Thoracic aorta (tissue), 2 donors: ENCODE measurements around the gene CPM. TPM values are rescaled to one million over a fixed set of nuclear protein-coding genes. Genes with fewer than 3 reads are reported as not detected.

Experiments used
- ATAC-seq: fragments of 150-250 bp; one replicate; pipeline ENCODE4 v1.8.0; 2017; ENCODE audit warnings: low read depth; ENCODE audit not compliant: insufficient number of reproducible peaks, low FRiP score
- DNase-seq: peaks from one replicate; pipeline ENCODE4 v3.0.0-alpha.2; 2020; ENCODE audit warnings: low spot score
- H3K27ac ChIP-seq, 2 donors: fragments of 200-600 bp; sonication (generic); 1 replicate in 1 of 2; 2 replicates in 1 of 2; pipeline ENCODE4 v1.5.1; 2016; ENCODE audit warnings: mild to moderate bottlenecking in 2 of 2, moderate library complexity in 2 of 2
- H3K27me3 ChIP-seq: fragments of 200-600 bp; sonication (generic); replicated peaks from 2 replicates; pipeline ENCODE4 v1.6.0; 2016; ENCODE audit warnings: mild to moderate bottlenecking; ENCODE audit not compliant: insufficient read depth
- H3K36me3 ChIP-seq: fragments of 200-600 bp; sonication (generic); one replicate; pipeline ENCODE4 v1.5.1; 2016
- H3K4me1 ChIP-seq, 2 donors: fragments of 200-600 bp; sonication (generic); 1 replicate in 1 of 2; 2 replicates in 1 of 2; pipeline versions ENCODE4 v1.5.1 to v1.6.0; 2016; ENCODE audit warnings: low read depth in 2 of 2, mild to moderate bottlenecking in 1 of 2; ENCODE audit not compliant: control insufficient read depth in 1 of 2
- H3K4me3 ChIP-seq: fragments of 200-600 bp; sonication (generic); 2 replicates; pipeline ENCODE4 v1.5.1; 2016; ENCODE audit warnings: mild to moderate bottlenecking
- H3K9me3 ChIP-seq: fragments of 200-600 bp; sonication (generic); 2 replicates; pipeline ENCODE4 v1.5.1; 2016
- CTCF ChIP-seq: fragments of 200-600 bp; sonication (generic); IDR thresholded peaks from one replicate; pipeline ENCODE4 v1.5.1; 2019; ENCODE audit warnings: antibody characterized with exemption
- total RNA-seq, 2 donors: library from RNA; depleted of rRNA; stranded (reverse); fragments of >200 nt; gene quantifications; one replicate each; pipeline versions ENCODE4 v1.1.0 to v1.2.3, GENCODE V29; 2016

CPM gene
- total RNA-seq, 2 donors from 2014 or later, result 22.1 to 62.3 TPM

- Histone ChIP-seq H3K4me1 (no peaks in the 10 kb centered on the region), H3K4me3 (no peak overlapping the region), H3K36me3 (peaks cover 20% of the 10 kb centered on the region), H3K27ac (no peak overlapping the region), H3K9me3 (no peaks in the 10 kb centered on the region), H3K27me3 (no peaks in the 10 kb centered on the region)
- DNase-seq, result no peak
- ATAC-seq, result no peak
- no peak for TF ChIP-seq CTCF
Measured at GRCh38 chr12:68832504-68832867, 100.5 kb downstream of the CPM start.

GRCh38 chr12:68831751-68832503 is 101.0 kb downstream of the CPM start:
- no peak for TF ChIP-seq CTCF
- Histone ChIP-seq H3K36me3 (peaks cover 20% of the 10 kb centered on the region), H3K4me3 (no peak overlapping the region), H3K4me1 (no peaks in the 10 kb centered on the region), H3K9me3 (no peaks in the 10 kb centered on the region), H3K27me3 (no peaks in the 10 kb centered on the region), H3K27ac (no peak overlapping the region)
- ATAC-seq (no peak), DNase-seq (no peak)

GRCh38 chr12:68831272-68831671 is 101.7 kb downstream of the CPM start:
- no peak for TF ChIP-seq CTCF
- Histone ChIP-seq H3K4me3 (no peak overlapping the region), H3K4me1 (no peaks in the 10 kb centered on the region), H3K36me3 (peaks cover 21% of the 10 kb centered on the region), H3K27ac (no peak overlapping the region), H3K9me3 (no peaks in the 10 kb centered on the region), H3K27me3 (no peaks in the 10 kb centered on the region)
- no peak for ATAC-seq
- DNase-seq, result no peak

GRCh38 chr12:68828672-68829068 is 104.3 kb downstream of the CPM start:
- Histone ChIP-seq H3K4me1 (no peaks in the 10 kb centered on the region), H3K27ac (no peak overlapping the region), H3K27me3 (no peaks in the 10 kb centered on the region), H3K4me3 (no peak overlapping the region), H3K9me3 (no peaks in the 10 kb centered on the region), H3K36me3 (peaks cover 33% of the 10 kb centered on the region)
- no peak for ATAC-seq
- no peak for TF ChIP-seq CTCF
- no peak for DNase-seq

- H3K27ac ChIP-seq, result no peak overlapping the region
- H3K9me3 ChIP-seq, result no peaks in the 10 kb centered on the region
- DNase-seq, result no peak
- H3K36me3 ChIP-seq, result peaks cover 37% of the 10 kb centered on the region
- no peaks in the 10 kb centered on the region for H3K27me3 ChIP-seq
- no peak overlapping the region for H3K4me3 ChIP-seq
- no peaks in the 10 kb centered on the region for H3K4me1 ChIP-seq
- ATAC-seq, result no peak
- no peak for TF ChIP-seq CTCF
Measured at GRCh38 chr12:68827895-68828671, 104.9 kb downstream of the CPM start.
